Measurements from ENCODE around the gene FCMR.

The FCMR gene

GRCh38 chr1:206883160-206883559, 38.6 kb downstream of the FCMR start:
- Histone ChIP-seq H3K9me3 (ENCODE audit: control insufficient read depth, low read length) (peaks cover 12% of the 10 kb centered on the region), H3K9ac (ENCODE audit: low read length) (no peak overlapping the region), H3K4me3 (ENCODE audit: low read length) (no peak overlapping the region), H3K36me3 (ENCODE audit: control insufficient read depth, insufficient read depth, low read length, severe bottlenecking) (no peaks in the 10 kb centered on the region), H3K27me3 (replicated peaks; ENCODE audit: control insufficient read depth, insufficient read depth, low read length) (no peaks in the 10 kb centered on the region), H3K4me1 (ENCODE audit: control insufficient read depth, insufficient read depth, low read length) (peaks cover 22% of the 10 kb centered on the region)
- DNase-seq (ENCODE audit: low read depth) = peak; percentile 50

- no peak overlapping the region for H3K9ac ChIP-seq (ENCODE audit: low read length)
- H3K4me1 ChIP-seq (ENCODE audit: control insufficient read depth, insufficient read depth, low read length) = peaks cover 22% of the 10 kb centered on the region
- H3K36me3 ChIP-seq (ENCODE audit: control insufficient read depth, insufficient read depth, low read length, severe bottlenecking) = no peaks in the 10 kb centered on the region
- H3K9me3 ChIP-seq (ENCODE audit: control insufficient read depth, low read length) = peaks cover 18% of the 10 kb centered on the region
- DNase-seq (ENCODE audit: low read depth) = no peak
- H3K27me3 ChIP-seq (replicated peaks; ENCODE audit: control insufficient read depth, insufficient read depth, low read length) = no peaks in the 10 kb centered on the region
- no peak overlapping the region for H3K4me3 ChIP-seq (ENCODE audit: low read length)
Measured at GRCh38 chr1:206882555-206882954, 39.2 kb downstream of the FCMR start.

- Histone ChIP-seq H3K4me1 (ENCODE audit: control insufficient read depth, insufficient read depth, low read length) (peaks cover 17% of the 10 kb centered on the region), H3K36me3 (ENCODE audit: control insufficient read depth, insufficient read depth, low read length, severe bottlenecking) (no peaks in the 10 kb centered on the region), H3K9me3 (ENCODE audit: control insufficient read depth, low read length) (peaks cover 28% of the 10 kb centered on the region), H3K27me3 (replicated peaks; ENCODE audit: control insufficient read depth, insufficient read depth, low read length) (no peaks in the 10 kb centered on the region), H3K9ac (ENCODE audit: low read length) (no peak overlapping the region), H3K4me3 (ENCODE audit: low read length) (no peak overlapping the region)
- no peak for DNase-seq (ENCODE audit: low read depth)
Measured at GRCh38 chr1:206880314-206880713, 41.4 kb downstream of the FCMR start.

- no peaks in the 10 kb centered on the region for H3K27me3 ChIP-seq (replicated peaks; ENCODE audit: control insufficient read depth, insufficient read depth, low read length)
- H3K9ac ChIP-seq (ENCODE audit: low read length) = no peak overlapping the region
- H3K36me3 ChIP-seq (ENCODE audit: control insufficient read depth, insufficient read depth, low read length, severe bottlenecking) = no peaks in the 10 kb centered on the region
- H3K4me1 ChIP-seq (ENCODE audit: control insufficient read depth, insufficient read depth, low read length) = peaks cover 7% of the 10 kb centered on the region
- peaks cover 28% of the 10 kb centered on the region for H3K9me3 ChIP-seq (ENCODE audit: control insufficient read depth, low read length)
- DNase-seq (ENCODE audit: low read depth) = no peak
- H3K4me3 ChIP-seq (ENCODE audit: low read length) = no peak overlapping the region
Measured at GRCh38 chr1:206878456-206878855, 43.3 kb downstream of the FCMR start.

DNA sequence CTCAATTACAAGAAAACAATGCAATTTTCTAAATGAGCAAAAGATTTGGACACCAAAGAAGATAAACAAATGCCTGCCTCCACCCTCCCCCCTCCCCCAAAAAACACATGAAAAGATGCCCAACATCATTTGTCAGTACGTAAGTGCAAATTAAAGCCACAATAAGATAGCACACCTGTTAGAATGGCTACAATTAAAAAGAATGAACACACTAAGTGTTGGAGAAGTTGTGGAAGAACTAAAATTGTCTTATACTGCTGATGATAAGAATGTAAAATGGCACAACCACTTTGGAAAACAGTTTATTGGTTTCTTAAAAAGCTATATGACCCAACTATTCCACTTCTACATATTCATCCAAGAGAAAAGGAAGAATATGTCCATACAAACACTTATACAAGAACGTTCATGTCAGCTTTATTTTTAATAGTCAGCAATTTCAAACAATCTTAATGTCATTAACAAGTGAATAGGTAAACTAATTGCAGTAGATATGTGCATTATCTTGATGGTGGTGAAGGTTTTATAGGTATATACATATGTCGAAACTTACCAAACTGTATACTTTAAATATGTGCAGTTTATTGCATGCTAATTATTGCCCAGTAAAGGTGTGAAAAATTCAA, 45.9 kb downstream of the FCMR start:
- no peak for DNase-seq (ENCODE audit: low read depth)
- no peak overlapping the region for H3K4me3 ChIP-seq (ENCODE audit: low read length)
- H3K36me3 ChIP-seq (ENCODE audit: control insufficient read depth, insufficient read depth, low read length, severe bottlenecking) = no peaks in the 10 kb centered on the region

DNA sequence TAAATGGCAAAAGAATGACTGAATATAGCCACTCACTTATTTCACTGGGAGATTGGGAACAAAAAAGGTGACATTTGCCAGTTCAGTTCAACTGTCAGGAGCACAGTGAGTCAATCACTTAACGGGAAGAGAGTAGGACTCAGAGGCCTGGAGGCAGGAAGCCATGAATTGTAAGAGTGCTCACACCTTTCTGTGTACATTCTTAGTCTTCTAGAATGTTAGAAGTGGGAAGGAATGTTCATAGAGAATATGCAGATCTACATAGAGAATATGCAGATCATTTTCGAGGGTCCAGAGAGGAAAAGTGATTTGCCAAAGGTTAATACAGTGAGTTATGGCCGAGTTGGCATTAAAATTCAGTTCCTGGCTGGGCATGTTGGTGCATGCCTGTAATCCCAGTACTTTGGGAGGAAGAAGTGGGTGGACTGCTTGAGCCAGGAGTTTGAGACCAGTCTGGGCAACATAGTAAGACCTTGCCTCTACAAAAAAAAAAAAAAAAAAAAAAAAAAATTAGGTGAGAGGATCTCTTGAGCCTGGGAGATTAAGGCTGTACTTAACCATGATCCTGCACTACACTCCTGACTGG, 48.0 kb downstream of the FCMR start:
- DNase-seq (ENCODE audit: low read depth) = no peak
- H3K4me1 ChIP-seq (ENCODE audit: control insufficient read depth, insufficient read depth, low read length) = no peaks in the 10 kb centered on the region
- no peaks in the 10 kb centered on the region for H3K27me3 ChIP-seq (replicated peaks; ENCODE audit: control insufficient read depth, insufficient read depth, low read length)
- no peak overlapping the region for H3K4me3 ChIP-seq (ENCODE audit: low read length)
- peaks cover 21% of the 10 kb centered on the region for H3K9me3 ChIP-seq (ENCODE audit: control insufficient read depth, low read length)
- no peak overlapping the region for H3K9ac ChIP-seq (ENCODE audit: low read length)
- H3K36me3 ChIP-seq (ENCODE audit: control insufficient read depth, insufficient read depth, low read length, severe bottlenecking) = no peaks in the 10 kb centered on the region

More for the DNA sequence above, 45.9 kb downstream of the FCMR start:
- no peaks in the 10 kb centered on the region for H3K4me1 ChIP-seq (ENCODE audit: control insufficient read depth, insufficient read depth, low read length)
- H3K27me3 ChIP-seq (replicated peaks; ENCODE audit: control insufficient read depth, insufficient read depth, low read length) = no peaks in the 10 kb centered on the region
- peaks cover 28% of the 10 kb centered on the region for H3K9me3 ChIP-seq (ENCODE audit: control insufficient read depth, low read length)
- H3K9ac ChIP-seq (ENCODE audit: low read length) = no peak overlapping the region

DNA sequence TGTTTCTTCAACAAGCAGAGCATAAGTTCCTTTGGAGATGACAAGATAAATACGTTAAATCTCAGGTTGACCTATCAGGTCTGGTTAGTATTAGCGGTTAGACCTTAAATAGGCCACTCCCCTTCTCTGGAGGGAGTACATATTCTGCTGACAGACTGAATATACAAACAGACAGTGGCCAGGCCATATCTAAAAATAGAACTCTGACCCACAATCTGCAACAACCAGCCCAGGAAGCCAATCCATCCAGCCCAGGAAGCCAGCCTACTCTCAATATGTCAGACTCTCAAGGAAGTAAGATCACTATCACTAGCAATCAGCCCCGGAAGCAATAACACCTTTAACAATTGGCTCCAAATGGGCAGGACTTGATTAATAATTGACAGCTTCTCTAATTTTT, 49.6 kb downstream of the FCMR start:
- Histone ChIP-seq H3K27me3 (replicated peaks; ENCODE audit: control insufficient read depth, insufficient read depth, low read length) (no peaks in the 10 kb centered on the region), H3K9ac (ENCODE audit: low read length) (no peak overlapping the region), H3K4me3 (ENCODE audit: low read length) (no peak overlapping the region), H3K4me1 (ENCODE audit: control insufficient read depth, insufficient read depth, low read length) (no peaks in the 10 kb centered on the region), H3K36me3 (ENCODE audit: control insufficient read depth, insufficient read depth, low read length, severe bottlenecking) (no peaks in the 10 kb centered on the region), H3K9me3 (ENCODE audit: control insufficient read depth, low read length) (peaks cover 10% of the 10 kb centered on the region)
- DNase-seq (ENCODE audit: low read depth) = no peak

DNA sequence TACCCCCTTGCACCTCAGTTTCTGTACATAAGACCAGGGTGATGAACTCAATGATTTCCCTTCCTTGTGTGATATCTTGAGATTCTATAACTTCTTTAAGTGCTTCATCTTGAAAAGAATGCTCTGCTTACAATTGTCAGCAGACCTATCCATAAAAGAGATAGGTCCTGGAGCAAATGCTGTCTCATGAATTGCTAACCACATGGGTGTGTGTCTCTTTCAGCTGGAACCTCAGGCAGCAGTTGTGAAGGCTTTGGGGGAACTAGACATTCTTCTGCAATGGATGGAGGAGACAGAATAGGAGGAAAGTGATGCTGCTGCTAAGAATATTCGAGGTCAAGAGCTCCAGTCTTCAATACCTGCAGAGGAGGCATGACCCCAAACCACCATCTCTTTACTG, 53.5 kb downstream of the FCMR start:
- Histone ChIP-seq H3K9me3 (ENCODE audit: control insufficient read depth, low read length) (no peaks in the 10 kb centered on the region), H3K4me1 (ENCODE audit: control insufficient read depth, insufficient read depth, low read length) (peaks cover 8% of the 10 kb centered on the region), H3K9ac (ENCODE audit: low read length) (no peak overlapping the region), H3K4me3 (ENCODE audit: low read length) (no peak overlapping the region), H3K27me3 (replicated peaks; ENCODE audit: control insufficient read depth, insufficient read depth, low read length) (no peaks in the 10 kb centered on the region), H3K36me3 (ENCODE audit: control insufficient read depth, insufficient read depth, low read length, severe bottlenecking) (no peaks in the 10 kb centered on the region)
- no peak for DNase-seq (ENCODE audit: low read depth)

DNA sequence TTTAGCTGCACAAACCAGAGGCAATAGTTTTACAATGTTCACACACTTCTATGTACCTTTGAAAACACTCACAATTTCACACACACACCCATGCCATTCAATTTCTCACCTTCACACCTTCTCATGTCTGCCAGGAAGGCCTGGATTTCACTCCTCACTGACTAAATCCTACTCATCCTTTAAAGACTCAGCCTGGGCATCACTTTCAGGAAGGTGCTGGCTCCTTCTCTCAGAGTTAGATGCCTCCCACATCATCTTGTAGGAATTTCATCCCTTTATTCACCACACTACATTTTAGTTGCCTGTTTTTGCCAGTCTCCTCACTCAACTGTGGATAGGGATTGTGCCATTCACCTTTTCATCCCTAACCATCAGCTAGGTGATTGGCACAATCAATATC, 54.0 kb downstream of the FCMR start:
- Histone ChIP-seq H3K9me3 (ENCODE audit: control insufficient read depth, low read length) (no peaks in the 10 kb centered on the region), H3K27me3 (replicated peaks; ENCODE audit: control insufficient read depth, insufficient read depth, low read length) (no peaks in the 10 kb centered on the region), H3K4me1 (ENCODE audit: control insufficient read depth, insufficient read depth, low read length) (peaks cover 8% of the 10 kb centered on the region), H3K36me3 (ENCODE audit: control insufficient read depth, insufficient read depth, low read length, severe bottlenecking) (no peaks in the 10 kb centered on the region), H3K9ac (ENCODE audit: low read length) (no peak overlapping the region), H3K4me3 (ENCODE audit: low read length) (no peak overlapping the region)
- DNase-seq (ENCODE audit: low read depth) = no peak

GRCh38 chr1:206867239-206867638, 54.5 kb downstream of the FCMR start:
- Histone ChIP-seq H3K4me3 (ENCODE audit: low read length) (no peak overlapping the region), H3K27me3 (replicated peaks; ENCODE audit: control insufficient read depth, insufficient read depth, low read length) (no peaks in the 10 kb centered on the region), H3K9ac (ENCODE audit: low read length) (no peak overlapping the region), H3K4me1 (ENCODE audit: control insufficient read depth, insufficient read depth, low read length) (peaks cover 8% of the 10 kb centered on the region), H3K9me3 (ENCODE audit: control insufficient read depth, low read length) (no peaks in the 10 kb centered on the region), H3K36me3 (ENCODE audit: control insufficient read depth, insufficient read depth, low read length, severe bottlenecking) (no peaks in the 10 kb centered on the region)
- no peak for DNase-seq (ENCODE audit: low read depth)

GRCh38 chr1:206866062-206866461, 55.7 kb downstream of the FCMR start:
- DNase-seq (ENCODE audit: low read depth) = peak; percentile 8
- Histone ChIP-seq H3K4me1 (ENCODE audit: control insufficient read depth, insufficient read depth, low read length) (peaks cover 8% of the 10 kb centered on the region), H3K27me3 (replicated peaks; ENCODE audit: control insufficient read depth, insufficient read depth, low read length) (peaks cover 4% of the 10 kb centered on the region), H3K36me3 (ENCODE audit: control insufficient read depth, insufficient read depth, low read length, severe bottlenecking) (no peaks in the 10 kb centered on the region), H3K9me3 (ENCODE audit: control insufficient read depth, low read length) (no peaks in the 10 kb centered on the region), H3K4me3 (ENCODE audit: low read length) (no peak overlapping the region), H3K9ac (ENCODE audit: low read length) (no peak overlapping the region)

All from adipocyte (in vitro differentiated cells).